ENCODE data around the gene CPSF4. TPM values are rescaled to one million over a fixed set of nuclear protein-coding genes. Genes with fewer than 3 reads are reported as not detected.

CPSF4 gene
- total and polyA plus RNA-seq, 8 donors = 4.5 to 43.8 (median 27.2) TPM

DNA sequence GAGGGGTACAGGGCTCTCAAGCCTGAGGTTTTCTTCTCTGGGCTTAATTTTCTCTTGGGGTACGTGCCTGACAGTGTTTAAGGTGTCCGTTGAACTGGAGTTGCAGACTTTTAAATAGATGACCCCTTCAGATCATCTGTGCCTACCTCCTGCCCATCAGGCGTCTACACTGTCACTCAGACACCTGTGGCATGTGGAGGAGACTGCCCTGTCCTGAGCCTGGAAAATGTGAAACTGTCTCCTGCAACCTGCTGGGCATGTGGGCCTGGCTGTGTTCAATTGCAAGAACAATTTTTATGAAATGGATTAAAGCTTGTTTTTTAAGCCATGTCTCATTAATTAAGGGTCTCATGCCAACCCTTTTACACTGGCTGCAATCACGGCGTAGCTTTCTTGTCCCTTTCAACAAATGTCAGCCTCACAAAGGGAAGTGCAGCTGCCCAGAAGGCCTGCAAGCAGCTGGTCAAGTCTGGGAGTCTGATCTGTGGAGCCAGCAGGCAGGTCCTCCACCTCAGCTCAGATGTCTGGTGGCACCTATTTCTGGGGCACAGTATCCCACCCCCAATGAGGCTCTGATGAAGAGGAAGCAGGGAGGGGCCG lies 18.4 kb downstream of the CPSF4 start:
- 68 to 93% (median 84%) methylated on average over 6 of the region's 6 CpGs for WGBS, 5 donors
- intact Hi-C loops (cut with DNase I; ENCODE audit: low total_unique reads) = no loop called here

DNA sequence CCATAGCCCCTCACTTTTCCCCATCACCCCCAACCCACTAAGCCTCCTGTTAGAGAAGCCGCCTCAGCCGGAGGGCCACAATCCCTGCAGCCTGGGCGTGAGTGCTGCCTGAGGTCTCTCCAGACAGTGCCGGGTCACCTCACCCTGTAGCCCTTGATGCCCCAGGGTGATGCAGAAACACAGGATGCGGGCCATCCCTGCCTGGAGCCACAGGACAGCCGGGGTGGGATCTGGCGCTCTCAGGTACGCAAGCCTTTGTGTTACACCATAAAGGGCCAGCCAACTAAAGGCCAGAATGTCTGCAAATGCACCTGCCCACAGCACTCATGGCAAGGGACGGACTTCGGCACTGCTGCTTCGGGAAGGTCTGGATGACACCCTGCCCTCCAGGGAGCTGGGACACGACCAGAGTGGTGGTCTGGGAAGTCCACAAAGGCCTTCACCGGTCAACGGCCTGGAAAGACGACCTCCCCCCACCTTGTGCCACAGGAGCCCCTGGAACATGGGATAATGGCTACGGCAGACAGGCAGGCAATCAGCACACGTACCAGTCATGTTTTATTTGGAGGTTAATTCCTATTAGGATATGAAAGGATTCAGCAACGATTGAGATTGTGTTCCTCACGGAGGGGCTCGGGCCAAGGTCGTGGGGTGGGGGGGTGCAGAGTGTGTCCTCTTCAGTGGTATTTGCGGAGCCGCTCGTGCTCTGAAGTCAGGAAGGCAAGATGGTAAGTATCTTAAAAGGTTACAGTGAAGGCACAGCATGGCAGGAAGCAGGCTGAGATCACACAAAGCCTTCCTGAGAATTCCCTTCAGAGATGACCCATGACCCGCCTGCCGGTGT lies 19.1 kb downstream of the CPSF4 start:
- 79 to 89% (median 86%) methylated on average over 19 to 26 of the region's 26 CpGs for WGBS, 5 donors
- peaks cover 0 to 38% (median 23%) of the 10 kb centered on the region in 4 donors for H3K4me1 ChIP-seq
- no peak overlapping the region for H3K27ac ChIP-seq
- TF ChIP-seq POLR2AphosphoS5 (IDR thresholded peaks at IDR 0.05) (no peak), POLR2A (IDR thresholded peaks at IDR 0.05) (no peak), CTCF (IDR thresholded peaks at IDR 0.05) (no peak), EP300 (IDR thresholded peaks at IDR 0.05) (no peak)
- H3K4me3 ChIP-seq = no peak overlapping the region
- no peaks in the 10 kb centered on the region for H3K9me3 ChIP-seq
- intact Hi-C loops (cut with DNase I; ENCODE audit: low total_unique reads) = no loop called here
- H3K36me3 ChIP-seq = peaks cover 58 to 94% (median 84%) of the 10 kb centered on the region in 4 donors
- H3K27me3 ChIP-seq = no peaks in the 10 kb centered on the region
- no peak for DNase-seq

More for the DNA sequence above, 18.4 kb downstream of the CPSF4 start:
- no peaks in the 10 kb centered on the region for H3K27me3 ChIP-seq
- DNase-seq = no peak
- H3K4me3 ChIP-seq = no peak overlapping the region
- TF ChIP-seq CTCF (IDR thresholded peaks at IDR 0.05) = no peak
- H3K4me1 ChIP-seq = peaks cover 0 to 31% (median 20%) of the 10 kb centered on the region in 4 donors
- H3K36me3 ChIP-seq = peaks cover 62 to 94% (median 85%) of the 10 kb centered on the region in 4 donors
- H3K27ac ChIP-seq = no peak overlapping the region
- no peaks in the 10 kb centered on the region for H3K9me3 ChIP-seq

DNA sequence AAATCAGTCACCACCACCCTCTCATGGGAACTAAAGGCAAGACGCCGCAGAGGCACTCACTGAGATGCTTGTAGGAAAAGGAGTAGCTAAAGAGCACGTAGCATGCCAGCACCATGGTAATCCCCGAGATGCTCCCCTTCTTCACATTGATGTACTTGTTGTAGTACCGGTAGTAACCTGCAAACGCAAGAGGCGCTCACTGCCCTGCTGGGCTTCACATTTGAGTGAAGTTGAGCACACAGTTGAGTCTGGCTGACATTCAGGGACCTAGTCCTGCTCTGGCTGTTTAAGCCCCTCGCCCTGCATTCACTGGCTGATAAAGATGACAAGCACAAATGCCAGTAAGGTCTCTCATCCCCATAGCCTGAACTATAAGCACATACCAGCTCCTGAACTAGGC lies 20.3 kb downstream of the CPSF4 start:
- intact Hi-C loops (cut with DNase I; ENCODE audit: low total_unique reads) = no loop called here
- Histone ChIP-seq H3K4me1 (peaks cover 8 to 50% (median 35%) of the 10 kb centered on the region in 4 donors), H3K4me3 (no peak overlapping the region), H3K36me3 (peaks cover 52 to 94% (median 82%) of the 10 kb centered on the region in 4 donors), H3K27me3 (no peaks in the 10 kb centered on the region), H3K27ac (no peak overlapping the region), H3K9me3 (no peaks in the 10 kb centered on the region)
- no peak for DNase-seq
- no peak for TF ChIP-seq POLR2AphosphoS5 (IDR thresholded peaks at IDR 0.05)
- no peak for TF ChIP-seq POLR2A (IDR thresholded peaks at IDR 0.05)
- TF ChIP-seq EP300 (IDR thresholded peaks at IDR 0.05) = no peak
- no peak for TF ChIP-seq CTCF (IDR thresholded peaks at IDR 0.05)
- 91 to 95% (median 93%) methylated on average over 8 of the region's 8 CpGs for WGBS, 5 donors

- H3K36me3 ChIP-seq = peaks cover 43 to 84% (median 69%) of the 10 kb centered on the region in 4 donors
Observed at GRCh38 chr7:99460651-99461050, 21.9 kb downstream of the CPSF4 start.

More at GRCh38 chr7:99460651-99461050, 21.9 kb downstream of the CPSF4 start:
- no peak for DNase-seq
- Histone ChIP-seq H3K9me3 (no peaks in the 10 kb centered on the region), H3K27me3 (no peaks in the 10 kb centered on the region), H3K4me3 (no peak overlapping the region), H3K27ac (no peak overlapping the region), H3K4me1 (peaks cover 20 to 66% (median 50%) of the 10 kb centered on the region in 4 donors)
- WGBS, 5 donors = 76 to 85% (median 83%) methylated on average over 11 of the region's 11 CpGs
- intact Hi-C loops (cut with DNase I; ENCODE audit: low total_unique reads) = no loop called here
- TF ChIP-seq EP300 (IDR thresholded peaks at IDR 0.05) = no peak
- TF ChIP-seq POLR2A (IDR thresholded peaks at IDR 0.05) = no peak
- no peak for TF ChIP-seq CTCF (IDR thresholded peaks at IDR 0.05)
- no peak for TF ChIP-seq POLR2AphosphoS5 (IDR thresholded peaks at IDR 0.05)

Data from stomach (tissue), 9 donors.